Measurements from ENCODE around the gene CCL11.

The CCL11 gene

GRCh38 chr17:34275881-34276280 lies 9.7 kb upstream of the CCL11 start:
- DNase-seq = no peak
- no peak overlapping the region for H2AK5ac ChIP-seq (ENCODE audit: low read length)
- H3K18ac ChIP-seq (ENCODE audit: low read length) = no peak overlapping the region
- no peak overlapping the region for H3K4me2 ChIP-seq (ENCODE audit: low read length)
- WGBS (ENCODE audit: extremely low coverage, insufficient coverage, low lambda C conversion rate) = no CpG with 5 or more reads among the region's 1 CpG
- no peak overlapping the region for H2BK15ac ChIP-seq (replicated peaks; ENCODE audit: low read depth)
- H4K5ac ChIP-seq (ENCODE audit: low read length) = no peak overlapping the region
- no peaks in the 10 kb centered on the region for H3K79me2 ChIP-seq (ENCODE audit: control insufficient read depth, insufficient read depth, low read length)
- H3K27me3 ChIP-seq (ENCODE audit: insufficient read depth, low read length, poor library complexity) = no peaks in the 10 kb centered on the region
- no peaks in the 10 kb centered on the region for H3K79me1 ChIP-seq (ENCODE audit: low read length)
- no peak overlapping the region for H4K8ac ChIP-seq (ENCODE audit: low read depth, low read length)
- no peaks in the 10 kb centered on the region for H3K4me1 ChIP-seq (ENCODE audit: control insufficient read depth, low read depth, low read length)
- H3K27ac ChIP-seq (ENCODE audit: low read depth, low read length) = no peak overlapping the region
- no peak overlapping the region for H3K23ac ChIP-seq (ENCODE audit: low read length)
- H3K9ac ChIP-seq (ENCODE audit: low read length) = no peak overlapping the region
- no peak overlapping the region for H3K4ac ChIP-seq (ENCODE audit: low read depth, low read length)
- no peak overlapping the region for H3K4me3 ChIP-seq (ENCODE audit: low read length)
- no peaks in the 10 kb centered on the region for H3K36me3 ChIP-seq (ENCODE audit: control insufficient read depth, insufficient read depth, low read length)
- H2BK120ac ChIP-seq (ENCODE audit: low read depth, low read length) = no peak overlapping the region
- H3K56ac ChIP-seq (ENCODE audit: low read length) = no peak overlapping the region
- H2BK5ac ChIP-seq (ENCODE audit: low read length) = no peak overlapping the region

GRCh38 chr17:34276826-34277225 lies 8.7 kb upstream of the CCL11 start:
- no CpG with 5 or more reads among the region's 4 CpGs for WGBS (ENCODE audit: extremely low coverage, insufficient coverage, low lambda C conversion rate)
- no peak overlapping the region for H2BK120ac ChIP-seq (ENCODE audit: low read depth, low read length)
- H3K4me3 ChIP-seq (ENCODE audit: low read length) = no peak overlapping the region
- H3K4me1 ChIP-seq (ENCODE audit: control insufficient read depth, low read depth, low read length) = no peaks in the 10 kb centered on the region
- H3K18ac ChIP-seq (ENCODE audit: low read length) = no peak overlapping the region
- no peak overlapping the region for H4K5ac ChIP-seq (ENCODE audit: low read length)
- H3K56ac ChIP-seq (ENCODE audit: low read length) = no peak overlapping the region
- H3K36me3 ChIP-seq (ENCODE audit: control insufficient read depth, insufficient read depth, low read length) = no peaks in the 10 kb centered on the region
- H2AK5ac ChIP-seq (ENCODE audit: low read length) = no peak overlapping the region
- H4K8ac ChIP-seq (ENCODE audit: low read depth, low read length) = no peak overlapping the region
- no peak overlapping the region for H2BK5ac ChIP-seq (ENCODE audit: low read length)
- no peak for DNase-seq
- H3K4me2 ChIP-seq (ENCODE audit: low read length) = no peak overlapping the region
- H3K4ac ChIP-seq (ENCODE audit: low read depth, low read length) = no peak overlapping the region
- no peaks in the 10 kb centered on the region for H3K79me2 ChIP-seq (ENCODE audit: control insufficient read depth, insufficient read depth, low read length)
- no peak overlapping the region for H3K27ac ChIP-seq (ENCODE audit: low read depth, low read length)
- no peak overlapping the region for H3K23ac ChIP-seq (ENCODE audit: low read length)
- no peaks in the 10 kb centered on the region for H3K27me3 ChIP-seq (ENCODE audit: insufficient read depth, low read length, poor library complexity)
- H3K79me1 ChIP-seq (ENCODE audit: low read length) = no peaks in the 10 kb centered on the region
- no peak overlapping the region for H3K9ac ChIP-seq (ENCODE audit: low read length)
- H2BK15ac ChIP-seq (replicated peaks; ENCODE audit: low read depth) = no peak overlapping the region

- Histone ChIP-seq H3K18ac (ENCODE audit: low read length) (no peak overlapping the region), H3K36me3 (ENCODE audit: control insufficient read depth, insufficient read depth, low read length) (no peaks in the 10 kb centered on the region), H3K56ac (ENCODE audit: low read length) (no peak overlapping the region), H2AK5ac (ENCODE audit: low read length) (no peak overlapping the region), H3K4me2 (ENCODE audit: low read length) (no peak overlapping the region), H3K79me1 (ENCODE audit: low read length) (no peaks in the 10 kb centered on the region), H2BK5ac (ENCODE audit: low read length) (no peak overlapping the region), H3K4ac (ENCODE audit: low read depth, low read length) (no peak overlapping the region), H3K9ac (ENCODE audit: low read length) (no peak overlapping the region), H3K4me3 (ENCODE audit: low read length) (no peak overlapping the region), H2BK15ac (replicated peaks; ENCODE audit: low read depth) (no peak overlapping the region), H3K79me2 (ENCODE audit: control insufficient read depth, insufficient read depth, low read length) (no peaks in the 10 kb centered on the region), H2BK120ac (ENCODE audit: low read depth, low read length) (no peak overlapping the region), H3K4me1 (ENCODE audit: control insufficient read depth, low read depth, low read length) (no peaks in the 10 kb centered on the region), H3K23ac (ENCODE audit: low read length) (no peak overlapping the region), H4K8ac (ENCODE audit: low read depth, low read length) (no peak overlapping the region), H3K27ac (ENCODE audit: low read depth, low read length) (no peak overlapping the region), H4K5ac (ENCODE audit: low read length) (no peak overlapping the region), H3K27me3 (ENCODE audit: insufficient read depth, low read length, poor library complexity) (no peaks in the 10 kb centered on the region)
- WGBS (ENCODE audit: extremely low coverage, insufficient coverage, low lambda C conversion rate) = no CpG with 5 or more reads among the region's 6 CpGs
- DNase-seq = no peak
Observed at GRCh38 chr17:34283571-34283970, 2.0 kb upstream of the CCL11 start.

- no peaks in the 10 kb centered on the region for H3K27me3 ChIP-seq (ENCODE audit: insufficient read depth, low read length, poor library complexity)
- H3K79me2 ChIP-seq (ENCODE audit: control insufficient read depth, insufficient read depth, low read length) = no peaks in the 10 kb centered on the region
- H3K79me1 ChIP-seq (ENCODE audit: low read length) = no peaks in the 10 kb centered on the region
- no peak overlapping the region for H2AK5ac ChIP-seq (ENCODE audit: low read length)
- H3K23ac ChIP-seq (ENCODE audit: low read length) = no peak overlapping the region
- no peak overlapping the region for H2BK120ac ChIP-seq (ENCODE audit: low read depth, low read length)
- H3K4me3 ChIP-seq (ENCODE audit: low read length) = no peak overlapping the region
- H3K36me3 ChIP-seq (ENCODE audit: control insufficient read depth, insufficient read depth, low read length) = no peaks in the 10 kb centered on the region
- H4K5ac ChIP-seq (ENCODE audit: low read length) = no peak overlapping the region
- H3K18ac ChIP-seq (ENCODE audit: low read length) = no peak overlapping the region
- no peak overlapping the region for H3K4ac ChIP-seq (ENCODE audit: low read depth, low read length)
- no peak overlapping the region for H4K8ac ChIP-seq (ENCODE audit: low read depth, low read length)
- H2BK15ac ChIP-seq (replicated peaks; ENCODE audit: low read depth) = no peak overlapping the region
- H3K4me1 ChIP-seq (ENCODE audit: control insufficient read depth, low read depth, low read length) = no peaks in the 10 kb centered on the region
- no peak overlapping the region for H3K56ac ChIP-seq (ENCODE audit: low read length)
- H2BK5ac ChIP-seq (ENCODE audit: low read length) = no peak overlapping the region
- no peak overlapping the region for H3K9ac ChIP-seq (ENCODE audit: low read length)
- H3K27ac ChIP-seq (ENCODE audit: low read depth, low read length) = no peak overlapping the region
- no peak for DNase-seq
- no peak overlapping the region for H3K4me2 ChIP-seq (ENCODE audit: low read length)
- WGBS (ENCODE audit: extremely low coverage, insufficient coverage, low lambda C conversion rate) = no CpG with 5 or more reads among the region's 2 CpGs
Observed at GRCh38 chr17:34287875-34288274, 2.3 kb downstream of the CCL11 start.

- Histone ChIP-seq H3K4ac (ENCODE audit: low read depth, low read length) (no peak overlapping the region), H3K27ac (ENCODE audit: low read depth, low read length) (no peak overlapping the region), H3K79me2 (ENCODE audit: control insufficient read depth, insufficient read depth, low read length) (no peaks in the 10 kb centered on the region), H3K27me3 (ENCODE audit: insufficient read depth, low read length, poor library complexity) (no peaks in the 10 kb centered on the region), H3K9ac (ENCODE audit: low read length) (no peak overlapping the region), H3K4me1 (ENCODE audit: control insufficient read depth, low read depth, low read length) (no peaks in the 10 kb centered on the region), H2BK120ac (ENCODE audit: low read depth, low read length) (no peak overlapping the region), H2BK5ac (ENCODE audit: low read length) (no peak overlapping the region), H3K56ac (ENCODE audit: low read length) (no peak overlapping the region), H3K79me1 (ENCODE audit: low read length) (no peaks in the 10 kb centered on the region), H2BK15ac (replicated peaks; ENCODE audit: low read depth) (no peak overlapping the region), H3K4me2 (ENCODE audit: low read length) (no peak overlapping the region), H4K5ac (ENCODE audit: low read length) (no peak overlapping the region), H3K4me3 (ENCODE audit: low read length) (no peak overlapping the region), H4K8ac (ENCODE audit: low read depth, low read length) (no peak overlapping the region), H3K36me3 (ENCODE audit: control insufficient read depth, insufficient read depth, low read length) (no peaks in the 10 kb centered on the region), H3K23ac (ENCODE audit: low read length) (no peak overlapping the region), H2AK5ac (ENCODE audit: low read length) (no peak overlapping the region), H3K18ac (ENCODE audit: low read length) (no peak overlapping the region)
- no peak for DNase-seq
- WGBS (ENCODE audit: extremely low coverage, insufficient coverage, low lambda C conversion rate) = no CpG with 5 or more reads among the region's 4 CpGs
Observed at GRCh38 chr17:34290586-34290985, 5.0 kb downstream of the CCL11 start.

- no peak overlapping the region for H3K4me3 ChIP-seq (ENCODE audit: low read length)
- no peaks in the 10 kb centered on the region for H3K79me2 ChIP-seq (ENCODE audit: control insufficient read depth, insufficient read depth, low read length)
- no peaks in the 10 kb centered on the region for H3K27me3 ChIP-seq (ENCODE audit: insufficient read depth, low read length, poor library complexity)
- H3K23ac ChIP-seq (ENCODE audit: low read length) = no peak overlapping the region
- H3K27ac ChIP-seq (ENCODE audit: low read depth, low read length) = no peak overlapping the region
- H3K36me3 ChIP-seq (ENCODE audit: control insufficient read depth, insufficient read depth, low read length) = no peaks in the 10 kb centered on the region
- DNase-seq = no peak
- H3K79me1 ChIP-seq (ENCODE audit: low read length) = no peaks in the 10 kb centered on the region
- no peak overlapping the region for H3K18ac ChIP-seq (ENCODE audit: low read length)
- no CpG with 5 or more reads among the region's 6 CpGs for WGBS (ENCODE audit: extremely low coverage, insufficient coverage, low lambda C conversion rate)
- H3K9ac ChIP-seq (ENCODE audit: low read length) = no peak overlapping the region
- no peak overlapping the region for H4K5ac ChIP-seq (ENCODE audit: low read length)
- H2BK15ac ChIP-seq (replicated peaks; ENCODE audit: low read depth) = no peak overlapping the region
- H3K4me1 ChIP-seq (ENCODE audit: control insufficient read depth, low read depth, low read length) = no peaks in the 10 kb centered on the region
- no peak overlapping the region for H3K4me2 ChIP-seq (ENCODE audit: low read length)
- H2BK120ac ChIP-seq (ENCODE audit: low read depth, low read length) = no peak overlapping the region
- H2AK5ac ChIP-seq (ENCODE audit: low read length) = no peak overlapping the region
- H2BK5ac ChIP-seq (ENCODE audit: low read length) = no peak overlapping the region
- H4K8ac ChIP-seq (ENCODE audit: low read depth, low read length) = no peak overlapping the region
- H3K4ac ChIP-seq (ENCODE audit: low read depth, low read length) = no peak overlapping the region
- no peak overlapping the region for H3K56ac ChIP-seq (ENCODE audit: low read length)
Observed at GRCh38 chr17:34291721-34292348, 6.3 kb downstream of the CCL11 start.
